HCT116 (cell line): Measurements from ENCODE around the gene NID2. TPM values are rescaled to one million over a fixed set of nuclear protein-coding genes. Genes with fewer than 3 reads are reported as not detected.

Experiments used
- ATAC-seq: fragments of 200-7000 bp; cut with Tn5 transposase; 2 replicates; pipeline ENCODE4 v1.9.1; 2020; ENCODE audit warnings: mild to moderate bottlenecking, moderate library complexity
- BruUV-seq: library from RNA; stranded (reverse); fragments of 400-500 nt; replicated peaks from 2 replicates; lab custom pipeline; 2021; lab: Mats Ljungman, UMichigan
- CTCF ChIA-PET: fragments of 300-600 bp; sonication (Branson Sonifier 250); formaldehyde crosslinking; loops from one replicate; lab custom pipeline; 2021; ENCODE audit warnings: antibody characterized with exemption; lab: Charles Lee
- POLR2A ChIA-PET: fragments of 300-600, 350-600 bp; sonication (Branson Sonifier 250); formaldehyde crosslinking; loops from one replicate; lab custom pipeline; 2021; ENCODE audit warnings: antibody characterized with exemption; lab: Charles Lee
- RAD21 ChIA-PET, 2 experiments: fragments of 300-600 bp; sonication (Branson Sonifier 250); formaldehyde crosslinking; loops; one replicate each; lab custom pipeline; 2023; ENCODE audit warnings: low total read pairs in 2 of 2; ENCODE audit not compliant: uncharacterized antibody in 2 of 2, unreplicated experiment in 2 of 2, low non-redundant PET in 1 of 2; lab: Charles Lee
- DNase-seq: peaks from one replicate; pipeline ENCODE4 v3.0.0-alpha.2; 2010; ENCODE audit warnings: low read depth, low spot score
- H2AFZ ChIP-seq: fragments of 200-600 bp; shearing (Covaris generic), sonication (generic); 2 replicates; pipeline ENCODE4 v1.6.1; 2017; ENCODE audit warnings: low read depth, mixed run types, mixed read lengths, antibody characterized with exemption, low read length; ENCODE audit not compliant: poor library complexity, severe bottlenecking
- H3K27ac ChIP-seq: 2 replicates; pipeline ENCODE4 v1.5.1; 2012; ENCODE audit warnings: low read depth, low read length
- H3K27me3 ChIP-seq: fragments of 200-600 bp; sonication (generic); 2 replicates; pipeline ENCODE4 v1.6.1; 2016; ENCODE audit warnings: mixed run types, low read length, mixed read lengths; ENCODE audit not compliant: insufficient read depth
- H3K36me3 ChIP-seq, 2 experiments: fragments of 200-500 bp in 1 of 2; fragments of 200-600 bp in 1 of 2; sonication (Bioruptor generic) in 1 of 2; sonication (generic) in 1 of 2; 2 replicates each; pipeline versions ENCODE4 v1.5.1 to v1.6.1; 2014 to 2016; ENCODE audit warnings: low read length in 2 of 2, inconsistent platforms in 1 of 2, mixed read lengths in 1 of 2, mixed run types in 1 of 2; ENCODE audit not compliant: insufficient read depth in 2 of 2, control insufficient read depth in 1 of 2
- H3K4me1 ChIP-seq, 2 experiments: fragments of 200-600 bp in 1 of 2; sonication (generic) in 1 of 2; 2 replicates each; pipeline versions ENCODE4 v1.5.1 to v1.6.1; 2012 to 2017; ENCODE audit warnings: low read length in 2 of 2, inconsistent platforms in 1 of 2, mild to moderate bottlenecking in 1 of 2, mixed read lengths in 1 of 2, mixed run types in 1 of 2, moderate library complexity in 1 of 2; ENCODE audit not compliant: insufficient read depth in 2 of 2, control insufficient read depth in 1 of 2
- H3K4me2 ChIP-seq: fragments of 200-600 bp; sonication (generic); 2 replicates; pipeline ENCODE4 v1.6.1; 2017; ENCODE audit warnings: mixed run types, low read length, mixed read lengths
- H3K4me3 ChIP-seq, 2 experiments: fragments of 200-600 bp in 1 of 2; sonication (generic) in 1 of 2; replicated peaks in 1 of 2; 2 replicates each; pipeline ENCODE4 v1.5.1; 2011 to 2016; ENCODE audit warnings: low read length in 2 of 2, control low read depth in 1 of 2, low read depth in 1 of 2, mild to moderate bottlenecking in 1 of 2, mixed read lengths in 1 of 2, mixed run types in 1 of 2
- H3K79me2 ChIP-seq: fragments of 200-600 bp; sonication (generic); 2 replicates; pipeline ENCODE4 v1.6.1; 2017; ENCODE audit warnings: mild to moderate bottlenecking, mixed run types, low read length, moderate library complexity, mixed read lengths; ENCODE audit not compliant: insufficient read depth
- H3K9ac ChIP-seq: fragments of 200-600 bp; sonication (generic); 2 replicates; pipeline ENCODE4 v1.6.1; 2016; ENCODE audit warnings: low read length, mixed read lengths
- H3K9me2 ChIP-seq: fragments of 200-600 bp; sonication (generic), shearing (Covaris generic); 2 replicates; pipeline ENCODE4 v1.6.1; 2017; ENCODE audit warnings: mixed run types, mild to moderate bottlenecking, moderate library complexity; ENCODE audit not compliant: insufficient read depth
- H3K9me3 ChIP-seq, 2 experiments: fragments of 200-500 bp in 1 of 2; fragments of 200-600 bp in 1 of 2; sonication (Bioruptor generic) in 1 of 2; sonication (generic) in 1 of 2; 2 replicates each; pipeline ENCODE4 v1.6.1; 2014 to 2017; ENCODE audit warnings: low read length in 2 of 2, mixed read lengths in 2 of 2, inconsistent platforms in 1 of 2, low read depth in 1 of 2, mild to moderate bottlenecking in 1 of 2, mixed run types in 1 of 2, moderate library complexity in 1 of 2; ENCODE audit not compliant: control insufficient read depth in 1 of 2, insufficient read depth in 1 of 2
- H4K20me1 ChIP-seq: fragments of 200-600 bp; sonication (generic), shearing (Covaris generic); 2 replicates; pipeline ENCODE4 v1.6.1; 2017; ENCODE audit warnings: mixed run types, mild to moderate bottlenecking, moderate library complexity; ENCODE audit not compliant: insufficient read depth
- ATF3 ChIP-seq: IDR thresholded peaks from 2 replicates; pipeline ENCODE4 v1.6.1; 2012
- CBX3 ChIP-seq: IDR thresholded peaks from 2 replicates; pipeline ENCODE4 v1.6.1; 2012; ENCODE audit warnings: low read depth
- CEBPB ChIP-seq: IDR thresholded peaks from 2 replicates; pipeline ENCODE4 v1.6.1; 2012; ENCODE audit warnings: low read depth
- CTCF ChIP-seq, 3 experiments: fragments of 200-600 bp in 1 of 3; sonication (generic) in 1 of 3; IDR thresholded peaks in 2 of 3; conservative IDR thresholded peaks in 1 of 3; 2 replicates each; pipeline ENCODE4 v1.5.1; 2012 to 2017; ENCODE audit warnings: low read depth in 2 of 3, low read length in 2 of 3, antibody characterized with exemption in 1 of 3, borderline replicate concordance in 1 of 3, control low read depth in 1 of 3, mild to moderate bottlenecking in 1 of 3, mixed read lengths in 1 of 3, mixed run types in 1 of 3, moderate library complexity in 1 of 3; ENCODE audit not compliant: insufficient read depth in 1 of 3
- EGR1 ChIP-seq: IDR thresholded peaks from 2 replicates; pipeline ENCODE4 v1.6.1; 2012; ENCODE audit warnings: low read depth
- ELF1 ChIP-seq: IDR thresholded peaks from 2 replicates; pipeline ENCODE4 v1.6.1; 2012; ENCODE audit warnings: low read depth, borderline replicate concordance
- JUND ChIP-seq: IDR thresholded peaks from 2 replicates; pipeline ENCODE4 v1.6.1; 2012
- MAX ChIP-seq: IDR thresholded peaks from 2 replicates; pipeline ENCODE4 v1.6.1; 2012
- POLR2A ChIP-seq: IDR thresholded peaks from 2 replicates; pipeline ENCODE4 v1.7.0; 2011; ENCODE audit warnings: borderline replicate concordance; ENCODE audit not compliant: insufficient read depth, insufficient read length; ENCODE audit errors: extremely low read depth
- RAD21 ChIP-seq: IDR thresholded peaks from 2 replicates; pipeline ENCODE4 v1.6.1; 2012; ENCODE audit warnings: low read depth, mild to moderate bottlenecking
- SIN3A ChIP-seq: IDR thresholded peaks from 2 replicates; pipeline ENCODE4 v1.6.1; 2012; ENCODE audit warnings: low read depth
- SP1 ChIP-seq: IDR thresholded peaks from 2 replicates; pipeline ENCODE4 v1.6.1; 2012; ENCODE audit warnings: low read depth
- SRF ChIP-seq: IDR thresholded peaks from 2 replicates; pipeline ENCODE4 v1.6.1; 2012; ENCODE audit warnings: low read depth
- TCF7L2 ChIP-seq: IDR thresholded peaks from 2 replicates; pipeline ENCODE4 v1.7.0; 2011; ENCODE audit warnings: borderline replicate concordance, inconsistent platforms; ENCODE audit not compliant: insufficient read depth, insufficient read length; ENCODE audit errors: extremely low read depth
- YY1 ChIP-seq: IDR thresholded peaks from 2 replicates; pipeline ENCODE4 v1.6.1; 2011; ENCODE audit warnings: low read length, low read depth, moderate library complexity, mild to moderate bottlenecking; ENCODE audit not compliant: insufficient replicate concordance; ENCODE audit errors: extremely low read depth
- ZFX ChIP-seq: fragments of 450-650 bp; IDR thresholded peaks from 2 replicates; pipeline ENCODE4 v1.6.1; 2017
- ZNF274 ChIP-seq: fragments of 200-500 bp; sonication (Bioruptor generic); IDR thresholded peaks from 2 replicates; pipeline ENCODE4 v1.6.1; 2014; ENCODE audit warnings: mild to moderate bottlenecking, low read depth, low read length, inconsistent platforms
- intact Hi-C: fragments of 100-400 bp; cut with micrococcal nuclease; formaldehyde crosslinking; loops from 2 replicates; pipeline ENCODE4 v1.10.0; 2022
- total RNA-seq: library from RNA; stranded (reverse); gene quantifications from one replicate; pipeline ENCODE4 v1.2.1, GENCODE V29; 2021; ENCODE audit not compliant: unreplicated experiment
- TF ChIP-seq, protein P1 (sequence below): IDR thresholded peaks from 2 replicates; pipeline ENCODE4 v1.6.1; 2011; ENCODE audit warnings: mild to moderate bottlenecking, low read length, moderate library complexity; ENCODE audit not compliant: insufficient replicate concordance; ENCODE audit errors: extremely low read depth

Gene NID2
- total RNA-seq, 1 experiment from 2014 or later: 0.84 TPM

GRCh38 chr14:52026901-52027300 lies 42.0 kb downstream of the NID2 start:
- Histone ChIP-seq H3K36me3 (no peaks in the 10 kb centered on the region), H3K9me2 (no peaks in the 10 kb centered on the region), H3K4me1 (no peaks in the 10 kb centered on the region), H3K9me3 (no peaks in the 10 kb centered on the region), H3K4me3 (no peak overlapping the region), H3K4me2 (no peak overlapping the region), H2AFZ (no peak overlapping the region), H3K27ac (no peak overlapping the region), H4K20me1 (no peaks in the 10 kb centered on the region), H3K27me3 (no peaks in the 10 kb centered on the region), H3K79me2 (no peaks in the 10 kb centered on the region), H3K9ac (no peak overlapping the region)
- POLR2A ChIA-PET: no interaction called here
- RAD21 ChIA-PET: no interaction called here
- intact Hi-C loops: no loop called here
- CTCF ChIA-PET: no interaction called here
- no peak for DNase-seq
- no peak for TF ChIP-seq YY1
- ATAC-seq: no peak
- no TSS peak for BruUV-seq

DNA sequence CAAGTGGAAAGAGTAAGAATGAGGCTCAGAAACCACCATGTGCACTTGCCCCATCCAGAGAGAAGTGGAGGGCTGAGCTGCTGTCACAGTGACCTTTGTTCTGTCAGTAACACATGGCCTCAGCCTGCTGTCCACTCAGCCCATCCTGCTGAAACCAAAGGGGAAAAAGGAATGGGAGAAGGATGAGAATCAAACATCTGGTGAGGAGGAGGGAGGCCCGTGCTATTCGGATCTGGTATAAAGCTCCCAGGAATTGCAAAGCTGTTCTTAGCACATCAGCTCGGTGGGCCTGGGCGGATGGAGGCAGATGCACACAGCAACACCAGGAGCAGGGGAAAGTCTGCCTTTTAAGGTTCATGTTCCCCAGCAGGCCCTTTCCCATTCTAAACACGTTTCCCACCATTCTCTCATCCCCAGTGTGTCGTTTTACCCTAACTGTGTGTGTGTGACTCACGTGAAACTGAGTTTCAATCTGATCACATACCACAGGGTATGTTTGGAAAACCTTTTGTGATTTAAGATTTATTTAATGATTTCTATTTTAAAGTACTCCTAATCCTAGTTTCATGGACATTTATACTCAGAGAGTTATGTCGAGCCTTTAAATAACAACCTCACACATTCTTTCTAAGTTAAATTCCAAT lies 42.7 kb downstream of the NID2 start:
- ChIA-PET CTCF (no interaction called here), RAD21 (no interaction called here), POLR2A (no interaction called here)
- H3K4me2 ChIP-seq: no peak overlapping the region
- H3K9ac ChIP-seq: no peak overlapping the region
- H3K4me3 ChIP-seq: no peak overlapping the region
- DNase-seq: no peak
- H2AFZ ChIP-seq: no peak overlapping the region
- BruUV-seq: no TSS peak
- H3K79me2 ChIP-seq: no peaks in the 10 kb centered on the region
- H3K9me2 ChIP-seq: no peaks in the 10 kb centered on the region
- H4K20me1 ChIP-seq: no peaks in the 10 kb centered on the region
- H3K27me3 ChIP-seq: no peaks in the 10 kb centered on the region
- no peak overlapping the region for H3K27ac ChIP-seq
- ATAC-seq: no peak
- H3K36me3 ChIP-seq: no peaks in the 10 kb centered on the region
- intact Hi-C loops: no loop called here
- no peaks in the 10 kb centered on the region for H3K4me1 ChIP-seq
- no peaks in the 10 kb centered on the region for H3K9me3 ChIP-seq
- TF ChIP-seq EGR1 (no peak), MAX (no peak), CTCF (IDR thresholded peaks at IDR 0.05 in 2 of 3, conservative IDR thresholded peaks at IDR 0.05 in 1 of 3; ENCODE audit: borderline replicate concordance in 1 of 3, insufficient read depth in 1 of 3, low read depth in 2 of 3, low read length in 2 of 3) (no peak), ELF1 (no peak), SRF (no peak), YY1 (no peak), TCF7L2 (no peak), SP1 (no peak), CBX3 (no peak), JUND (no peak), SIN3A (no peak), ZNF274 (no peak), RAD21 (no peak), CEBPB (no peak), POLR2A (no peak), ATF3 (no peak), ZFX (no peak)
- TF ChIP-seq, protein P1, sequence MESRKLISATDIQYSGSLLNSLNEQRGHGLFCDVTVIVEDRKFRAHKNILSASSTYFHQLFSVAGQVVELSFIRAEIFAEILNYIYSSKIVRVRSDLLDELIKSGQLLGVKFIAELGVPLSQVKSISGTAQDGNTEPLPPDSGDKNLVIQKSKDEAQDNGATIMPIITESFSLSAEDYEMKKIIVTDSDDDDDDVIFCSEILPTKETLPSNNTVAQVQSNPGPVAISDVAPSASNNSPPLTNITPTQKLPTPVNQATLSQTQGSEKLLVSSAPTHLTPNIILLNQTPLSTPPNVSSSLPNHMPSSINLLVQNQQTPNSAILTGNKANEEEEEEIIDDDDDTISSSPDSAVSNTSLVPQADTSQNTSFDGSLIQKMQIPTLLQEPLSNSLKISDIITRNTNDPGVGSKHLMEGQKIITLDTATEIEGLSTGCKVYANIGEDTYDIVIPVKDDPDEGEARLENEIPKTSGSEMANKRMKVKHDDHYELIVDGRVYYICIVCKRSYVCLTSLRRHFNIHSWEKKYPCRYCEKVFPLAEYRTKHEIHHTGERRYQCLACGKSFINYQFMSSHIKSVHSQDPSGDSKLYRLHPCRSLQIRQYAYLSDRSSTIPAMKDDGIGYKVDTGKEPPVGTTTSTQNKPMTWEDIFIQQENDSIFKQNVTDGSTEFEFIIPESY: no peak
